ENCODE data around the gene SMG6.

The SMG6 gene

DNA sequence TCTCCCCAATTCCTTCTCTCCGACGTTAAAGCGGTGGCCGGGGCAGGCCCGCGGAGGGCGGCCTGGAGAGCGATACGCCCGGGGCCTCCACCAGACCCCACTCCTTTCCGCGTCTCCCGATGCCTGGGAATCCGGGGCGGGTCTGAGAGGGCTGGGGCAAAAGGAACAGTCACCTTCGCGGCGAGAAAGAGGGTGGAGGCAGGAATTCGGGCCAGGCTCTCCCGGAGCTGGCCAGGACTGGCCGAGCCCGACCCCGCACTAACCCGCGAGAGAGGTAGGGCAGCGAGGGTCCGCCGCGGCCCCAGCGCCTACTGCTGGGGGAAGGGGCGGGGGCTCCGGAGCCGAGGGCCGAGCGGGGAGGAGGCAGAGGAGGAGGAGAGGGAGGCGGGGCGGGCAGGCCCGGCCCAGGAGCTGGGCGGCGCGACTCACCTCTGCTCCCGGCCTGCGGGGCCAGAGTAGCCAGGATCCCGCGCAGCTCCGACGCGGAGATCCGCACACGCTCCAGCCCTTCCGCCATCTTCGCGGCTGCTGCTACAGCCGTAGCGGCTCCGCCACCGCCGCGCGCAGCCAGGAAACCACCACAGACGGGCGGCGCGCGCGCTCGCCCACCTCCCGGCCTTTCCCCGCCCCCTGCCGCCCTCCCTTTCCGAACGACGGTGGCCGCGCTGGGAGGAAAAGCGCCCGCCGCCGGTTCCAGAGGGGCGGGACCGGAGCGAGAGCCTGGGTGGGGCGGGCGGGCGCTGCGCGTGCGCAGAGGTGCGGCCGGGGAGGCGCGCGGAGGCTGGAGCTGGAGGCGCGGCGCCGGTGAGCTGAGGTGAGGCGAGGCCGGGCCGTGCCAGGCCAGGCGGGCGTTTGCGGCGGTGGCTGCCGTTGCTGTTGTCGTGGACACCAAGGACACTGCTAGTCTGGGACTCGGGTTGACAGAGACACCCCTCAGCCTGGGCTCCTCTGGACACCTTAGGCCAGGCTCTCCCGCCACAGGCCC lies at the start of gene SMG6, which contains the start of gene SRR (continued):
- TF ChIP-seq, protein P1, sequence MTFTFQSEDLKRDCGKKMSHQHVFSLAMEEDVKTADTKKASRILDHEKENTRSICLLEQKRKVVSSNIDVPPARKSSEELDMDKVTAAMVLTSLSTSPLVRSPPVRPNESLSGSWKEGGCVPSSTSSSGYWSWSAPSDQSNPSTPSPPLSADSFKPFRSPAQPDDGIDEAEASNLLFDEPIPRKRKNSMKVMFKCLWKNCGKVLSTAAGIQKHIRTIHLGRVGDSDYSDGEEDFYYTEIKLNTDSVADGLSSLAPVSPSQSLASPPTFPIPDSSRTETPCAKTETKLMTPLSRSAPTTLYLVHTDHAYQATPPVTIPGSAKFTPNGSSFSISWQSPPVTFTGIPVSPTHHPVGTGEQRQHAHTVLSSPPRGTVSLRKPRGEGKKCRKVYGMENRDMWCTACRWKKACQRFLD (tag by site-specific recombination; IDR thresholded peaks at IDR 0.05): no peak
- no peak for TF ChIP-seq ZNF639 (tag by site-specific recombination; IDR thresholded peaks at IDR 0.05)
- no peak for TF ChIP-seq GFI1B (tag by site-specific recombination; IDR thresholded peaks at IDR 0.05)
- 0 out of 2 replicates have a peak, but pooled peaks have one; percentile 74 for TF ChIP-seq ZFP37 (tag by site-specific recombination; IDR thresholded peaks at IDR 0.05)
- TF ChIP-seq SP3 (tag by site-specific recombination; IDR thresholded peaks at IDR 0.05): peak; percentile 98
- 0 out of 2 replicates have a peak, but pooled peaks have one; percentile 41 for TF ChIP-seq ZFP69B (tag by site-specific recombination; IDR thresholded peaks at IDR 0.05)
- TF ChIP-seq CTCF (tag by site-specific recombination; IDR thresholded peaks at IDR 0.05): peak; percentile 33; the same call in 1 of the 2 replicates
- TF ChIP-seq ZNF19 (tag by site-specific recombination; IDR thresholded peaks at IDR 0.05; ENCODE audit: low read depth): no peak
- TF ChIP-seq, protein P2, sequence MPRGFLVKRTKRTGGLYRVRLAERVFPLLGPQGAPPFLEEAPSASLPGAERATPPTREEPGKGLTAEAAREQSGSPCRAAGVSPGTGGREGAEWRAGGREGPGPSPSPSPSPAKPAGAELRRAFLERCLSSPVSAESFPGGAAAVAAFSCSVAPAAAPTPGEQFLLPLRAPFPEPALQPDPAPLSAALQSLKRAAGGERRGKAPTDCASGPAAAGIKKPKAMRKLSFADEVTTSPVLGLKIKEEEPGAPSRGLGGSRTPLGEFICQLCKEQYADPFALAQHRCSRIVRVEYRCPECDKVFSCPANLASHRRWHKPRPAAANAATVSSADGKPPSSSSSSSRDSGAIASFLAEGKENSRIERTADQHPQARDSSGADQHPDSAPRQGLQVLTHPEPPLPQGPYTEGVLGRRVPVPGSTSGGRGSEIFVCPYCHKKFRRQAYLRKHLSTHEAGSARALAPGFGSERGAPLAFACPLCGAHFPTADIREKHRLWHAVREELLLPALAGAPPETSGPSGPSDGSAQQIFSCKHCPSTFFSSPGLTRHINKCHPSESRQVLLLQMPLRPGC (tag by site-specific recombination; IDR thresholded peaks at IDR 0.05): peak; percentile 25; the same call in 1 of the 2 replicates
- TF ChIP-seq ZBTB11 (tag by site-specific recombination; conservative IDR thresholded peaks at IDR 0.05; ENCODE audit: low read depth): peak; percentile 15; the same call in 1 of the 2 replicates
- TF ChIP-seq, protein P3, sequence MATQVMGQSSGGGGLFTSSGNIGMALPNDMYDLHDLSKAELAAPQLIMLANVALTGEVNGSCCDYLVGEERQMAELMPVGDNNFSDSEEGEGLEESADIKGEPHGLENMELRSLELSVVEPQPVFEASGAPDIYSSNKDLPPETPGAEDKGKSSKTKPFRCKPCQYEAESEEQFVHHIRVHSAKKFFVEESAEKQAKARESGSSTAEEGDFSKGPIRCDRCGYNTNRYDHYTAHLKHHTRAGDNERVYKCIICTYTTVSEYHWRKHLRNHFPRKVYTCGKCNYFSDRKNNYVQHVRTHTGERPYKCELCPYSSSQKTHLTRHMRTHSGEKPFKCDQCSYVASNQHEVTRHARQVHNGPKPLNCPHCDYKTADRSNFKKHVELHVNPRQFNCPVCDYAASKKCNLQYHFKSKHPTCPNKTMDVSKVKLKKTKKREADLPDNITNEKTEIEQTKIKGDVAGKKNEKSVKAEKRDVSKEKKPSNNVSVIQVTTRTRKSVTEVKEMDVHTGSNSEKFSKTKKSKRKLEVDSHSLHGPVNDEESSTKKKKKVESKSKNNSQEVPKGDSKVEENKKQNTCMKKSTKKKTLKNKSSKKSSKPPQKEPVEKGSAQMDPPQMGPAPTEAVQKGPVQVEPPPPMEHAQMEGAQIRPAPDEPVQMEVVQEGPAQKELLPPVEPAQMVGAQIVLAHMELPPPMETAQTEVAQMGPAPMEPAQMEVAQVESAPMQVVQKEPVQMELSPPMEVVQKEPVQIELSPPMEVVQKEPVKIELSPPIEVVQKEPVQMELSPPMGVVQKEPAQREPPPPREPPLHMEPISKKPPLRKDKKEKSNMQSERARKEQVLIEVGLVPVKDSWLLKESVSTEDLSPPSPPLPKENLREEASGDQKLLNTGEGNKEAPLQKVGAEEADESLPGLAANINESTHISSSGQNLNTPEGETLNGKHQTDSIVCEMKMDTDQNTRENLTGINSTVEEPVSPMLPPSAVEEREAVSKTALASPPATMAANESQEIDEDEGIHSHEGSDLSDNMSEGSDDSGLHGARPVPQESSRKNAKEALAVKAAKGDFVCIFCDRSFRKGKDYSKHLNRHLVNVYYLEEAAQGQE (tag by site-specific recombination; IDR thresholded peaks at IDR 0.05): no peak
- TF ChIP-seq ZNF621 (tag by site-specific recombination; IDR thresholded peaks at IDR 0.05): no peak
- TF ChIP-seq TCF7L2 (IDR thresholded peaks at IDR 0.05; ENCODE audit: borderline replicate concordance, low read depth, low read length): no peak
- TF ChIP-seq ZNF660 (tag by site-specific recombination; IDR thresholded peaks at IDR 0.05): no peak
- peak; percentile 64; the same call in 1 of the 2 replicates for TF ChIP-seq BCL11A (tag by site-specific recombination; IDR thresholded peaks at IDR 0.05; ENCODE audit: low read depth)
- TF ChIP-seq MYNN (tag by site-specific recombination; IDR thresholded peaks at IDR 0.05; ENCODE audit: borderline replicate concordance): no peak
- peak; percentile 32; the same call in 1 of the 2 replicates for TF ChIP-seq GLI4 (tag by site-specific recombination; IDR thresholded peaks at IDR 0.05)
- TF ChIP-seq ZNF416 (tag by site-specific recombination; IDR thresholded peaks at IDR 0.05): no peak
- TF ChIP-seq ZSCAN30 (tag by site-specific recombination; IDR thresholded peaks at IDR 0.05): 0 out of 2 replicates have a peak, but pooled peaks have one; percentile 29
- peak; percentile 34; the same call in 1 of the 2 replicates for TF ChIP-seq TSHZ1 (tag by site-specific recombination; IDR thresholded peaks at IDR 0.05; ENCODE audit: borderline replicate concordance)
